Stimulated activated naive CD8-positive, alpha-beta T cell treated with anti-CD3 and anti-CD28 coated beads, Interleukin-15, Interleukin-2, amounts not matched to agents 100 ng/mL and 50 ng/mL, for 24 hours (primary cell): ENCODE data around the gene ST8SIA5.

Experiments used
- H3K27ac Mint-ChIP-seq: one replicate; pipeline ENCODE4 v1.8.0; 2021; ENCODE audit warnings: mild to moderate bottlenecking, mixed read lengths
- H3K27me3 Mint-ChIP-seq: one replicate; pipeline ENCODE4 v1.8.0; 2021; ENCODE audit warnings: mixed read lengths
- H3K36me3 Mint-ChIP-seq: one replicate; pipeline ENCODE4 v1.8.0; 2021; ENCODE audit warnings: low read depth, mixed read lengths
- H3K4me1 Mint-ChIP-seq: one replicate; pipeline ENCODE4 v1.8.0; 2021; ENCODE audit warnings: low read depth, mixed read lengths
- H3K4me3 Mint-ChIP-seq: one replicate; pipeline ENCODE4 v1.8.0; 2021; ENCODE audit warnings: mild to moderate bottlenecking, mixed read lengths
- H3K9me3 Mint-ChIP-seq: one replicate; pipeline ENCODE4 v1.8.0; 2021; ENCODE audit warnings: mixed read lengths

The ST8SIA5 gene

GRCh38 chr18:46624127-46624526, 132.7 kb downstream of the ST8SIA5 start:
- Mint-ChIP-seq H3K4me3 (no peak overlapping the region), H3K27ac (no peak overlapping the region), H3K9me3 (no peaks in the 10 kb centered on the region), H3K4me1 (peaks cover 32% of the 10 kb centered on the region), H3K36me3 (no peaks in the 10 kb centered on the region), H3K27me3 (no peaks in the 10 kb centered on the region)

- Mint-ChIP-seq H3K4me3 (no peak overlapping the region), H3K27ac (no peak overlapping the region), H3K36me3 (no peaks in the 10 kb centered on the region), H3K27me3 (no peaks in the 10 kb centered on the region), H3K4me1 (peaks cover 32% of the 10 kb centered on the region), H3K9me3 (no peaks in the 10 kb centered on the region)
Measured at GRCh38 chr18:46623541-46623940, 133.3 kb downstream of the ST8SIA5 start.

- Mint-ChIP-seq H3K4me1 (peaks cover 32% of the 10 kb centered on the region), H3K27ac (peak overlapping the region; percentile 51), H3K9me3 (no peaks in the 10 kb centered on the region), H3K36me3 (no peaks in the 10 kb centered on the region), H3K27me3 (no peaks in the 10 kb centered on the region), H3K4me3 (no peak overlapping the region)
Measured at GRCh38 chr18:46622999-46623398, 133.9 kb downstream of the ST8SIA5 start.

- Mint-ChIP-seq H3K36me3 (no peaks in the 10 kb centered on the region), H3K9me3 (no peaks in the 10 kb centered on the region), H3K27ac (no peak overlapping the region), H3K27me3 (no peaks in the 10 kb centered on the region), H3K4me3 (no peak overlapping the region), H3K4me1 (peaks cover 32% of the 10 kb centered on the region)
Measured at GRCh38 chr18:46622451-46622850, 134.4 kb downstream of the ST8SIA5 start.

- Mint-ChIP-seq H3K27ac (no peak overlapping the region), H3K4me1 (peaks cover 32% of the 10 kb centered on the region)
Measured at GRCh38 chr18:46621871-46622270, 135.0 kb downstream of the ST8SIA5 start.

GRCh38 chr18:46621111-46621766, 135.6 kb downstream of the ST8SIA5 start:
- Mint-ChIP-seq H3K4me1 (peaks cover 32% of the 10 kb centered on the region), H3K9me3 (no peaks in the 10 kb centered on the region), H3K36me3 (no peaks in the 10 kb centered on the region), H3K27ac (no peak overlapping the region), H3K4me3 (no peak overlapping the region), H3K27me3 (peaks cover 2% of the 10 kb centered on the region)

More at GRCh38 chr18:46621871-46622270, 135.0 kb downstream of the ST8SIA5 start:
- H3K36me3 Mint-ChIP-seq, result no peaks in the 10 kb centered on the region
- no peaks in the 10 kb centered on the region for H3K27me3 Mint-ChIP-seq
- no peaks in the 10 kb centered on the region for H3K9me3 Mint-ChIP-seq
- no peak overlapping the region for H3K4me3 Mint-ChIP-seq

- no peak overlapping the region for H3K4me3 Mint-ChIP-seq
- H3K4me1 Mint-ChIP-seq, result peaks cover 29% of the 10 kb centered on the region
- no peaks in the 10 kb centered on the region for H3K9me3 Mint-ChIP-seq
- no peaks in the 10 kb centered on the region for H3K36me3 Mint-ChIP-seq
- H3K27me3 Mint-ChIP-seq, result peaks cover 8% of the 10 kb centered on the region
- H3K27ac Mint-ChIP-seq, result no peak overlapping the region
Measured at GRCh38 chr18:46619559-46619958, 137.3 kb downstream of the ST8SIA5 start.
